ENCODE results near the gene FSTL4.

DNA sequence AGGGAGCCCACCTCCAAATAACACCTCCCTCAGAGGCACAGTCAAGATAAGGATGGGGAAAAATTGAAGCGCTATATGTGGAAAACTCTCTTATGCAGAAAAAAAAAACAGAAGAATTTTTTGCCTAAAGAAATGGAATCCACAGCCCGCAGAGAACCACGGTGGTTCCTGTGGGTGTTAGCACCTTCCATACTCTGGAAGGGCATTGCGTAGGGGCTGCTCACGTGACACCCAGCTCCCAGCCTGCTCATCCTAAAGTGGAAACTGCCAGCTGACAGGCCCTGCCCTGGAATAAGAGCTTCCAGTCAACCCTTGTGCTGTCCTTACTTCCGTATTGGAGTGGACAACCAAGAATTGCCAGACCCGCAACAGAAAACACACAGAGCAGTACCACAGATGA, 142.5 kb downstream of the FSTL4 start:
- TF ChIP-seq, protein P1, sequence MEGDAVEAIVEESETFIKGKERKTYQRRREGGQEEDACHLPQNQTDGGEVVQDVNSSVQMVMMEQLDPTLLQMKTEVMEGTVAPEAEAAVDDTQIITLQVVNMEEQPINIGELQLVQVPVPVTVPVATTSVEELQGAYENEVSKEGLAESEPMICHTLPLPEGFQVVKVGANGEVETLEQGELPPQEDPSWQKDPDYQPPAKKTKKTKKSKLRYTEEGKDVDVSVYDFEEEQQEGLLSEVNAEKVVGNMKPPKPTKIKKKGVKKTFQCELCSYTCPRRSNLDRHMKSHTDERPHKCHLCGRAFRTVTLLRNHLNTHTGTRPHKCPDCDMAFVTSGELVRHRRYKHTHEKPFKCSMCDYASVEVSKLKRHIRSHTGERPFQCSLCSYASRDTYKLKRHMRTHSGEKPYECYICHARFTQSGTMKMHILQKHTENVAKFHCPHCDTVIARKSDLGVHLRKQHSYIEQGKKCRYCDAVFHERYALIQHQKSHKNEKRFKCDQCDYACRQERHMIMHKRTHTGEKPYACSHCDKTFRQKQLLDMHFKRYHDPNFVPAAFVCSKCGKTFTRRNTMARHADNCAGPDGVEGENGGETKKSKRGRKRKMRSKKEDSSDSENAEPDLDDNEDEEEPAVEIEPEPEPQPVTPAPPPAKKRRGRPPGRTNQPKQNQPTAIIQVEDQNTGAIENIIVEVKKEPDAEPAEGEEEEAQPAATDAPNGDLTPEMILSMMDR (IDR thresholded peaks at IDR 0.05), result no peak
- TF ChIP-seq ZFX (IDR thresholded peaks at IDR 0.05; ENCODE audit: borderline replicate concordance), result no peak
